ENCODE measurements around the gene SYT2.
"Not testable (repeated sequence)": the region's sequence is repeated elsewhere in the genome, so short reads cannot be mapped to it uniquely, and the experiment has no call there.

SYT2 gene

GRCh38 chr1:202710070-202711045 is at the start of gene SYT2:
Gene SYT2 (minus strand): TSS chr1:202710454. CDS start chr1:202605772, 104,682 bp downstream.
- no peak for DNase-seq

- no peak for DNase-seq
These were observed 46.1 kb upstream of the SYT2 start for GRCh38 chr1:202756391-202756790.

GRCh38 chr1:202754293-202754692 is 44.0 kb upstream of the SYT2 start:
- no peak for DNase-seq

- no peak for DNase-seq
These were observed 42.5 kb upstream of the SYT2 start for GRCh38 chr1:202752774-202753173.

GRCh38 chr1:202750761-202751160 is 40.5 kb upstream of the SYT2 start:
- no peak for DNase-seq

- DNase-seq, result no peak
These were observed 39.8 kb upstream of the SYT2 start for GRCh38 chr1:202750024-202750423.

- no peak for DNase-seq
These were observed 35.2 kb upstream of the SYT2 start for GRCh38 chr1:202745323-202745888.

- DNase-seq, result not testable (repeated sequence)
These were observed 34.5 kb upstream of the SYT2 start for GRCh38 chr1:202744770-202745169.

- no peak for DNase-seq
These were observed 32.2 kb upstream of the SYT2 start for GRCh38 chr1:202742496-202742895.

GRCh38 chr1:202733251-202733650 is 23.0 kb upstream of the SYT2 start:
- no peak for DNase-seq

- no peak for DNase-seq
These were observed 18.7 kb upstream of the SYT2 start for GRCh38 chr1:202728951-202729350.

GRCh38 chr1:202725526-202725925 is 15.3 kb upstream of the SYT2 start:
- DNase-seq, result no peak

- DNase-seq, result no peak
These were observed 13.5 kb upstream of the SYT2 start for GRCh38 chr1:202723708-202724107.

GRCh38 chr1:202723046-202723445 is 12.8 kb upstream of the SYT2 start:
- DNase-seq, result not testable (repeated sequence)

- no peak for DNase-seq
These were observed 6.4 kb upstream of the SYT2 start for GRCh38 chr1:202716654-202717053.

- DNase-seq, result not testable (repeated sequence)
These were observed 3.9 kb upstream of the SYT2 start for GRCh38 chr1:202714202-202714601.

- no peak for DNase-seq
These were observed 2.9 kb upstream of the SYT2 start for GRCh38 chr1:202713110-202713509.

GRCh38 chr1:202711949-202712635 is 1.8 kb upstream of the SYT2 start:
- no peak for DNase-seq

- no peak for DNase-seq
These were observed 795 bp downstream of the SYT2 start for GRCh38 chr1:202709276-202710041.

- DNase-seq, result no peak
These were observed 1.6 kb downstream of the SYT2 start for GRCh38 chr1:202708456-202709275.

GRCh38 chr1:202706851-202707250 is 3.4 kb downstream of the SYT2 start:
- DNase-seq, result no peak

- no peak for DNase-seq
These were observed 5.7 kb downstream of the SYT2 start for GRCh38 chr1:202704601-202705000.
